Stimulated activated CD4-positive, alpha-beta T cell treated with anti-CD3 and anti-CD28 coated beads, Interleukin-2, amount 100 ng/mL, for 48 hours (primary cell): ENCODE measurements around the gene ZNF23.
"Not testable (repeated sequence)": the region's sequence is repeated elsewhere in the genome, so short reads cannot be mapped to it uniquely, and the experiment has no call there.

Source experiments
- DNase-seq, 2 donors: peaks; one replicate each; pipeline ENCODE4 v3.0.0-alpha.2; 2020

The ZNF23 gene

DNA sequence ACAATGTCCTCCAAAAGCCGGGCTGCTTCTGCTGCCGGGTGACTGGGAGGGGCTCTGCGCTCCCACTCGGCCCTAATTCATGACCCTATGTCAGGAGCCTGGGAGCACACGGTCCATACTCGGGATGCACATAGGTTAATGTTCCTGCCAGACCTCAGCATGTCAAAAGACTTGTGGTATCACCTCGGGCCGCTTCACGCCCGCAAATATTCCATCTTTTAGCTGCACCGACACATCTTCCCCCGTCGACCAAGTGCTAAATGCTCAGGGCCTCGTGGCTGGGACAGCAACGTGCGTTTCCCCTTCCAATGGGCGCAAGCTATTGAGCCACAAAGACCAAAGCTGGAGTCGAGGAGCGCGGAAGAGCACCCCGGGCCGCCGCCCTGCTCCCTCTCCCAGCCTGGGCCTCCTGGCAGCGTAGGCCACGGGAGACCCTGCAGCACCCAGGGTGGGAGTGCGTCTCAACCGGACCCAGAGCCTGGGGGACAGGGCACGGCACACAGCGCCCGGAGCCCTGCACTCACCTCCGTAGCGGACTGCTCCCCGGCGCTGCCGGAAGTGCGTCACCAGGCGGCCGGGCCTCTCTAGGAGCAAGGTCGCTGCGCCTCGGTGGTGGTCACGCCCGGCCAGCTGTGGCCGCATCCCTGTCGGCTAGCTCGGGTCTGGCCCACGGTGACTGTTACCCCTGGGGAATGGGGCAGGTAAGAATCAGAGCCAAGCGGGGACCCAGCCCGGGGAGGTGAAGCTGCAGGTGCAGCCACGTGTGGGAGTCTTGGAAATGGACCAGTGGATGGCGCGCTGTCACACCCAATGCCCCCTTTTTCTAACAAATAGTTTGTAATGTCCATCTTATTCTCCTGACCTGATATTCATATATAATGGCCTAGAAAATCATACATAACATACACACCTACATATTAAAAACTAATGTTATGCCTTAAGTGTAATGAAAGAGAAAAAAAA is at the start of gene ZNF23:
Gene ZNF23, minus strand, starts transcription at position 562 of the 963 bp plus-strand sequence. CDS start 5,451 bp downstream, outside the sequence.
- peak; percentile 73 to 78 for DNase-seq

DNA sequence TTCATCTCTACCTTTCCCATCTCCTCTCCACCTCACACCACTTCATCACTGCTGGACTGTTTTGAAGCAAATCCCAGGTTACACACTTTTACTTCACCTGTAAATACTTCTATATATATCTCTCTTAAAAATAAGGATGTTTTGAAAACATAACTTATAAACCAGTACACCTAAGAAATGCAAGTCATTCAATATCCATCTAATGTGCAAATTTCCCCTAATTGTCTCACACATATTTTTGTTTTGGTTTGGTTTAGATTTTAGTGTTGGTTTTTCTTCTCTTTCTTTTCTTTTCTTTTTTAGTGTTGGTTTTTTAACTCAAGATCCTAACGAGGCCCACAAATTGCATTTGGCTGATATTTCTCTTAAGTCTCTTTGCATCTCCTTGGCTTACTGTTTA is 45.0 kb upstream of the ZNF23 start:
- DNase-seq = no peak

DNA sequence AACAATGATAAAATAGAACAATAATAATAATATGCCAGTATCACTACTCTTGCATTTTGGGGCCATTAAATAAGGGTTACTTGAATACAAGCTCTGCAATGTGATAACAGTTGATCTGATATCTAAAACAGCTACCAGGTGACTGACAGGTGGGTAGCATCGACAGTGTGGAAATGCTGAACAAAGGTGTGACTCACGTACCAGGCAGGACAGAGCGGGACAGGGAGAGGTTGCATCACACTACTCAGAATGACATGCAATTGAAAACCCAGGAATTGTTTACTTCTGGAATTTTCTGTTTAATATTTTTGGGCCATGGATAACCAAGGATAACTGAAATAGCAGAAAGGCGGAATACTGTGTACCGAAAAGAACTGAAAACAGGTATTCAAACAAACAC is 42.9 kb upstream of the ZNF23 start:
- DNase-seq = no peak

DNA sequence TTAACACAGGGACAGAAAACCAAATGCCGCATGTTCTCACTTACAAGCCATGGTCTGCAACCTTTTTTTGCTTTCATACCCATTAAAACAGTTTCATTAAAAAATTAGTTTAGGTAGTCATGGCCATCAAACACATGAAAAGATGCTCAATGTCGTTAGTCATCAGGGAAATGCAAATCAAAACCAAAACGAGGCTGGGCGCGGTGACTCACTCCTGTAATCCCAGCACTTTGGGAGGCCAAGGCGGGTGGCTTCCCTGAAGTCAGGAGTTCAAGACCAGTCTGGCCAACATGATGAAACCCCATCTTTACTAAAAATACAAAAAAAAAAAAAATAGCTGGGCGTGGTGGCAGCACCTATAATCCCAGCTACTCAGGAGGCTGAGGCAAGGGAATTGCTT is 42.0 kb upstream of the ZNF23 start:
- DNase-seq = not testable (repeated sequence)

DNA sequence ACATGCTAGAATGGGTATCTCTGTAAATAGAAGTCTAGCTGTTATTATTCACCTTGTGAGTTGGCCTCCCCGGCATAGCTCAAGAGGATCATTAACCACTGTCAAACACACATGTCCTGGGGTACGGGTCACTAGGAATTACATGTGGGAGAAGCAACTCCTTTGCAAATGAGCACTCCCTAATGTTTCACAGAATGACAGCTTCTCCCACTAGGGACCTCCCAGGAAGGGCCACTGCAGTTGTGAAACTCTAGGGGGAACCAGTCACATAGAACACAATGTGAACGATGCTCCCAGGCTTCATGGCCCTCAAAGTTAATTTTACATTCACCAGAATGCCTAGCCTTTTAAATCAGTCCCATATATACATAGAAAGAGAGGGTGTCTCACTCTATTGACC is 39.5 kb upstream of the ZNF23 start:
- DNase-seq = no peak

DNA sequence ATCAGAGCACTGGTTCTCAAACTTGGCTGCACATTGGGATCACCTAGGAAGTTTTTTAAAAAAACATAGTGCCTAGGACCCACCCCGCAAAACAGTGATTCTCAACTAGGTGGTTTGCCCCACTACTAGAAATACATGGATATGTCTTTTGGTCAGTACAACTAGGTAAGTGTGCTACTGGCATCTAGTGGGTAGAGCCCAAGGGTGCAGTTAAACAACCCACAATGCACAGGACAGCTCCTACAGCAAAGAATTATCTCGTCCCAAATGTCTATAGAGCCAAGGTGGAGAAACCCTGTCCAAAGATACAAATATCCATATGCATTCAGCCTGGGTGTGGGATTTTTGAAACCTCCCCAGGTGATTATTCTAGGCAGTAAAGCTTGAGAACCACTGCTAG is 38.9 kb upstream of the ZNF23 start:
- DNase-seq = no peak

DNA sequence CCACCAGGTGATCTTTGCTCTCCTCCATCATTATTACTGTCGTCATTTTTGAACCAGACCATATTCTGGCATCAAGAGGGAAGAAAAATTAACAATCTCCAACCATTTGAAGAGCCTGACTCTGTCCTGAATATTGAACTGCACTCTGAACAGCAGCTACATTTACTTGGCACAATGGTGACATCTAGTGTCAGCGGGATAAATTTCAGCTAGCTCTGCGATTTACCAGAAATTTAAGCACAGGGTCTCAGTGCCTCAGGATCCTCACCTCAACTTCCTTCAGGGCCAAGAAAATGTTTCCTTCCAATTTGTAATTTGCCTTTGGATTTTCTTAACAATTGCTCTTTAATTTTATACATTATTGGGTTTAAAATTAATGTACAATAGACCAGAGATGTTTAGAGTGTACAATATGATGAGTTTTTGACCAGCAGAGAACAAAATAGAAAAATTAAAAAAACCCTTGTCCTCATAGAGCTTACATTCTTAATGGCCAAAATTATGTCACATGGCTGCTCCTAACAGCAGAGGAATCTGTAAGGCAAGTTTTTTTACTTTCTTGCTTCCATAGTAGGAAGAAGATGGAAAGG is 37.8 kb upstream of the ZNF23 start:
- peak; percentile 40 to 51 for DNase-seq

DNA sequence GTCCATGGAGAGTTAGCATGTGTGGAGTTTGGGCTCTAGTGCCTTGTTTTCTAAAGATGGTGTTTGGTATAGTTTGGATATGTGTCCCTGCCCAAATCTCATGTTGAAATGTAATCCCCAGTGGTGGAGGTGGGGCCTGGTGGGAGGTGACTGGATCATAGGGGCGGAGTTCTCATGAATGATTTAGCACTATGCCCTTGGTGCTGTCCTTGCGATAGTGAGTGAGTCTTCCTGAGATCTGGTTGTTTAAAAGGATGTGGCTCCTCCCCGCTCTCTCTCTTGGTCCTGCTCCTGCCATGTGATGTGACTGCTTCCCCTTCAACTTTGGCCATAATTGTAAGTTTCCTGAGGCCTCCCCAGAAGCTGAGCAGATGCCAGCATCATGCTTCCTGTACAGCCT is 36.0 kb upstream of the ZNF23 start:
- no peak for DNase-seq

DNA sequence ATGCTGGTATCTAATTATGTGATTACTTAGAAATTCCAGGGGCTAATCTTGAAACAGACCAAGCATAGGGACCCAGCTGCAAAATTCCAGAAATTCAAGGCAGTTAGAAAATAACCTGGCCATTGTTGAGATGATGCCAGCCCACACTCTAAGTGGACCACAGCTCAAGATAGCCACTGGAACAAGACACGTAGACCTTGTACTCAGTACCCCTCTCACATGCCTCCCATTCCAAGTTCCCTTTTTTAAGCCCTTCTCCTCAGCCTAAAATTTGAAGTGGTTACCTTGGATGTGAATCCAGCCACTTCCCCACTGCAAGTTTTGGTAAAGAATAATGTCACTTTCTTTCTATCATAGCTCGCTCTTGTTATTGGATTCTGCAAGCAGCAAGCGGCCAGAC is 31.2 kb upstream of the ZNF23 start:
- no peak for DNase-seq

DNA sequence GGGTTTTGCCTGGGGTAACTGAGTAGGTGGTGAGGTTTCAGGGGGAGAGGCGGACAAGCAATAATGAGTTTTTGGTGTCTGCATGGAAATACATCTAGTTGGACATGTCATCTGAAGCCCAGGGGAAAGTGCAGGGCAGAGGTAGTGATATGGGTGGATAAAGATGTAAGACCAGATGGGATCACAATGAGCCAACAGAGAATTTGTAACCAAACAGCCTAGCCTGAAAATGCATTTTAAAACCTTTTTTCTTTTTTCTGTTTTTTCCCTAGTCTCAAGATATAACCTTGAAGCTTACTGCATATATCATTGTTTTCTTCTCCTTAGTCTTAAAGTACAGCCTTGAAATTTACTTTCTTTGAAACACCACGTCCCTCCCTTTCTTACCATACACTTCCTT is 30.7 kb upstream of the ZNF23 start:
- DNase-seq = no peak

DNA sequence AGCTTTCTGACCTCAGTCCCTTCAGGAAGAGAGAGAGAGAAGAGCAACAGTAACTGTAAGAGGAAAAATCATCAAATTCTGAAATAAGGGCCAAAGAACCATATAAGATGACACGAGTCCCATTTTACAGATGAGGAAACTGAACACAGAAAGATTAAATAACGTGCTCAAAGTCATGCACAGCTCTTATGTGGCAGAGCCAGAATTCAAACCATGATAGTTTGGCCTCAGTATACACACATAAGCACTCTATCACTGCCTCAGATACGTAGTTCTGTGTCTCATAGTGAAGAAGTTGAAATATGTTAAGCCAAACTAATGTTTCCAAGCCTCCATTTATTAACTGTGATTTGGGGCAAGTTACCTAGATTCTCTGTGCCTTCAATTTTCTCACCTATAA is 29.0 kb upstream of the ZNF23 start:
- DNase-seq = no peak

DNA sequence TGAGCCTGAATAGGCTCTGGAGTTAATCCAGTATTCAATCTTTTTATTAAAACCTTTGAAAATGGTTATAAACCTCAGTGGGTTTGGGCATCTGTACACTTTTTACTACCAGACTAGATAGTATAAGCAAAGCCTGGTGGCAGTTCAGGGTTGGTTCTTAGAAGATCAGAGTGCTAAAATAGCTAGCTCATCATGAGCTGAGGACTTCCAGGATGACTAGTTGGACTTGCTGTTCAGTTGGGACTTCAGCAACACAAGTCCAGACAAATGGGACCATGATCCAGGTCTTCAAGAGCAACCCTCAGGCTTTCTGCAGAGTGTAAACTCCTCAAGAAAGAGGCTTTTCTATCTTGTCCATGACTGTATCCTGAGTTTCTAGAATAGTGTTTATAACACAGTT is 28.3 kb upstream of the ZNF23 start:
- DNase-seq = no peak

DNA sequence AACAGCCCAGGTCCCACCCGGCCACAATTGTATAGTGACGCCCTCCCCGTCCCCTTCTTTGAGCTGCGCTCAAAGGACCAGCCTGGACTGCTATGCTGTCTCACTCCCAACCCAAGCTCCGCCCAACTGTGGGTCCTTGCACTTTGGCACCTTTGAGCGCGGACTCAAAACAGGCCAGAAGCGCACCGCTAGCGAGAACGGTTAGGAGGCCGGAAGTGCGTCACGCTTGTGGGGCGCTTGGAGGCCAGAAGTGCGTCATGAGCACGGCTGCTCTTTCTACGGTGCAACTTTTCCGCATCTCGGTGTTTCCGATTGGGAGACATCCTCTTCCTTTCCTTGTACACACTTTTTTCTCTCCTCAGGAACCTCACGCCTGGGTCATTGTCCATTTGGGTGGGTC is 27.1 kb upstream of the ZNF23 start, which contains the start of gene ZNF19:
Gene ZNF19, minus strand, starts transcription at position 203 of the 400 bp plus-strand sequence. CDS start 7,210 bp downstream, outside the sequence.
- DNase-seq = no peak

DNA sequence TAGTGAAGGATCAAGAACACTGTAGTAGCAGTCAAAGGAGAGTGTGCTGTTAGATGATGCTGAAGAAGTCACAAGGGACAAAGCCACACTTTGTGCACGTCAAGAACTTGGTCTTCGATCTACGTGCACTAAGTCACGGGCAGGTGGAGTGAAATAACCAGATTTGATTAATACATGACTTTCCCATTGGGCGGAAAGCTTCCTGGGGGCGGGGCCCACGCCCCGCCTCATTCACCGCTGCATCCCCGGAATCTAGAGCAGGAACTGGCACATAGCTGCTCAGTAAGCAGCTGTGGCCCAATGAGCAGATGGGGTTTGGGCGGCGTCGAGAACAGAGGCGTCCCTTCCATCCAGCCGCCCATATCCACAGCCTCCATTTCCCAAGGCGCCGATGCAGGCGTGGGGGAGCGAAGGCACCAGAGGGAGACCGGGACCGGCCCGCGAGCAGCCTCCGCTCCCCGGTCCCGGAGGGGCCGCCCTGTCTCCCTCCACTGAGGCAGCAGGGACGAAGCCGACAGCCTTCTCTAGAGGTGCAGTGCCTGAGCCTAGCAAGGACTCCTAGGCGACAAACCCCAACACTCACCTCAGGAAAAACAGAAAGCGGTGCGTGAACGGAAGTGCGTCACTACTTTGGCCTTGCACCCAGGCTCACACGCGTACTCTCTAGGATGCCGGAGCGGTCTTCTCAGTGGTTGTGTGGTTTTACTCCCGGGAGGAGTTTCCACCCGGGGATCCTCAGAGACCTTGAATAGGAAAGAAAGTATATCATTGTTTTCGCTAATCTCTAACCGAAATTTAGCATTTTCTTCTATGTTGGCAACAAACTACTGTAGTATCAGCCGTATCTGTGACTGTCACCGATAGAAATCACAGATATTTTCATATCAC is 22.2 kb upstream of the ZNF23 start:
- DNase-seq = peak; percentile 64 to 71

DNA sequence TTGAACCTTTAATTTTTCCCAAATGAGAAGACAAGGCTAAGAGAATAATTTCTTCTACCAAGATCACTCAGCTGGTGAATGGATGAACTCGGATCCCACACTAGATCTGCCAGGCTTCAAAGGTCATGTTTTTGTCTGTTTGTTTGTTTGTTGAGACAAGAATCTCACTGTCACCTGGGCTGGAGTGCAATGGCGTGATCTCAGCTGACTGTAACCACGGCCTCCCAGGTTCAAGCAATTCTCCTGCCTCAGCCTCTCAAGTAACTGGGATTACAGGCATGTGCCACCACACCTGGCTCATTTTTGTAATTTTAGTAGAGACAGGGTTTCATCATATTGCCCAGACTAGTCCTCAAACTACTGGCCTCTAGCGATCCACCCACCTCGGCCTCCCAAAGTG is 20.5 kb upstream of the ZNF23 start:
- no peak for DNase-seq

DNA sequence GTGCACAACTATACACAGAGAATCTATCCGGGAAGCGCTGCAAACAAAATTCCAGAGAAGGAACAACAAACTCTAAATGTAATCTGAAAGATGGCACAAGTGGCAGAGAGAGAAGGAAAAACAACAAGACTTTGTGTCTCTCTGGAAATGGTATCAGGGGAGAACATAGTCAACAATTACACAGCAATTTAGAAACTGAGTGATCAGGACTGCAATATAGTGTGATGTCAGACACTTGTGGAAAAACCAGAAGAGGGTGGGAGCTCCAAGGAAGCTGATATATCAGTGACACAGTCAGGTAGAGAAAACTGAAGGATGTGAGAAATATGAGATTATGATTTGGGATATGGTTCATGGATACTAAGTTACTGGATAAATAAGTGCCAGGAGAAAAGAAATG is 18.9 kb upstream of the ZNF23 start:
- no peak for DNase-seq

DNA sequence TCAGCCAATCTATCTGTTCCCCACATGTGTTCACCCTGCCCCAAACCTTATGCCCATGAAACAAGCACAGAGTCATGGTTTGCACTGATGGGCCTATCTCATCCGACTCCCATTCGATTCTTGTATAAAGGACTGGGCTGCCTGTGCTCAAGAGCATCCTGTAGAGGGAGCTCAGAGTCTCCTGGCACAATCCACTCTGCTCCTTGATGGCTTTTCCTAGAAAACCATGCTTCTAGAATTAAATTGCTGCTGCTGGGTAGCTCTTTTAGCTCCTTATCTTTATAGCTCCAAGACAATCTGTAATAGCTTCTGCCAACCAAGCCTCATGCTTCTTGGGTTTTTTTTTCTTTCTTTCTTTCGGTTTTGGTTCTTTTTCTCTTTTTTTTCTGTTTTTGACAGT is 17.4 kb upstream of the ZNF23 start:
- no peak for DNase-seq

DNA sequence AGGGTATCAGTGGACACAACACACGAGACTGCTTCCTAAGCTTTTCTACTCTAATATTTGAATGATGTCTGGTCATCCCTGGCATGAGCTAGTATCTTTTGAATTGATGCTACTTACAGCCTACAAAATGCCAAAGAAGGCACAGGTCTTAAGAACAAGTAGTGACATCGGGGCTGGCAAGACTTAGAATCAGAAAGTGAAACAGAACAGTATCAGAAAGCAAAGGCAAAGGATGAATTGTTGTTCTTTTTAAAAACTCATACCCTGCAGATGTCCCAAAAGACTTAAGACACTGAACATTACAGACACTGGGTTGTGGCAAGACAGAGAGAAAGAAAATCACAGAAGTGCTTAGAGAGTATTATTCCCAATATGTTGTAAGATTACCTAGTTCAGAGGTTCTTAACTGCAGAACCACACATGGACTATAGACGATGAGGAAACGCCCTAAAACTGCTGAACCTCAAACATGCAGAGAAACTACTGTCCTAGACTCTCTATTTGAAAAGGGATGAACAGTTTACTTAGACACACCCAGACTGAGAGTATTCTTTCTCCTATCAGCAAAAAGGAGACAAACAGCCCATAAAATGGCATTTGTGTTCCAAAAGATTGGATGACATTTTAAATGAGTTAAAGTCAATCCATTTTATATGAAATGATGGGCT is 14.5 kb upstream of the ZNF23 start:
- DNase-seq = no peak

DNA sequence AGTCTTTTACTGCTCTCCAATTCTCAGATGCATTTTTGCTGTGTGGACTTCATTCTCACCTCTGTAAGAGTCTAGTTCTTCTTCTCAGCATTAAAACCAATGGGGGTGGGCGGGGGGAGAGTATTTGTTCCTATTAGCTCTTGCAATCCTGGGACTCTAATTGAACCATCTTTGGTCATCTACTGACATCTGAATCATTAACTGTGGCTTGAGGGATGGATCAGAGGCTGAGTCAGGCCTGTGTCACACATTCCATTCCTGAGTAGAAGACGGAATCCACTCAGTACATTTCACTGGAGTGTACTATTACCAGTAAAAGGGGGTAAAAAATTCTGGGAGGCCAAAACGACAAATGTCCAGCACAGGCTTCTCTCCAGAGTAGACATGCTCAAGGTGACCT is 12.8 kb upstream of the ZNF23 start:
- DNase-seq = no peak

DNA sequence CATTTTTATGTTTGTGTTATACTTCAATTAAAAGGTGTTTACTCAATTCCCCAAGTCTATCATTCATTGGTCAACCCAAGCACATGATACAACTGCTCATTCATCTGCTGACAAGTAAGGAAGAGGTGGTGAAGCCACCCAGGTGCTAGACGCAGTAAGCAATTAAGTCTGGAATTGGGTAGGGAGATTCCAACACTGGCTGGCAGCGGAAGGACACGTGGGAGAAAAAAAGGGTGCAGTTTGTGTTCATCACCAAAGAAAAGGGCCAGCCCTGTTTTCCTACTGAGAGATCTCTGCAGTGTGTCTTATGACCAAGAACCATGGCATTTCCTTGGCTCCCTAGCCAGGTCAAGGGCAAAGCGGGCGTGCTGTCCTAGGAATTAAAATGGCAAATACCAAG is 11.8 kb upstream of the ZNF23 start:
- DNase-seq = no peak

DNA sequence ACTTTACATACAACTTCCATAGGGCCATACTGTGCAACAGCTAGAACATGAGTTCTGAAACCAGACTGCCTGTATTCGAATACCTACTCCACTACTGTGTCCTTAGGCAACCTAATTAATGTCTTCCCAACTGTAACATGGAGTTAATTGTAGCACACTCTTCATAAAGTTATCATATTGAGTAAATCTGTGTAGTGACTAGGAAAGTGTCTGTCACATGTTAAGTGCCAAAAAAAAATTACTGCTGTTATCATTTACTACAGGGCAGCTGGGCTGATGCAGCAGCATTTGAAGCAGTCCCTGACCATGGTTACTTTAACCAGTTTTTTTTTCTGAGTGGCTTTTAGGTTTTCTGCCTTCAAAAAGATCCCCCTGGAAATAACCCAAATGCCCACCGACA is 10.9 kb upstream of the ZNF23 start:
- DNase-seq = no peak

DNA sequence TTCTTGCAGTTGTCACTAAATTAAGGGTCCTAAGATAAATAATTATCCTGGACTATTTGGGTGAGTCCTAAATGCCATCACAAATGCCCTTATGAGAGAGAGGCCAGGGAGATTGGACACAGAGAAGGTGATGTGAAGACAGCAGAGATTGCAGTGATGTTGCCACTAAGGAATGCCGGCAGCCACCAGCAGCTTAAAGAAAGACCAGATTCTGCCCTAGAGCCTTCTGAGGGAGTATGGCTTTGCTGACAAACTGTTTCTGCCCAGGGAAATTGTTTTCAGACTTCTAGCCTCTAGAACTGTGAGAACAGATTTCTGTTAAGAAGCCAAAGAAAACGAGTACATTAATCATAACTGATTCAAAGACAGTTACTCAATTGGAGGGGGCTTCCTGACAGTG is 10.0 kb upstream of the ZNF23 start:
- no peak for DNase-seq

DNA sequence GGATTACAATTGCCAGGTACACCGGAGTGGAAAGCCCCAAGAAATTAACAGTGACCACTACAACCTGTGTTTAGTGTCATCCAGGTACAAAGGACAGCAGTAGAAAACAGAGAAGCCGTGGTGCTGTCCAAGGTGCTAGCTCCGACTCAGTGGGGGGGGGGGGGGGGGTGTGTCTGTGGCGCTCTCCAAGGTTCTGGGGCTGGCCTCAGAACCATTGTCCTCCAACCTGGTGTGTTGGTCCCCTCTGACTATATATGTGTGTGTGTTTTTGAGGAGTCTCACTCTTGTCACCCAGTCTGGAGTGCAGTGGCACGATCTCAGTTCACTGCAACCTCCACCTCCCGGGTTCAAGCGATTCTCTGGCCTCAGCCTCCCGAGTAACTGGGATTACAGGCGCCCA is 5.8 kb upstream of the ZNF23 start:
- DNase-seq = peak; percentile 16 to 28
